Measurements from ENCODE around the gene H3-3A. TPM values are rescaled to one million over a fixed set of nuclear protein-coding genes. Genes with fewer than 3 reads are reported as not detected.

The H3-3A gene
- total RNA-seq, 3 donors from 2014 or later (not counting 1 experiment from before 2014, with no cell fraction given), result 490 to 616 (median 522) TPM

GRCh38 chr1:226094451-226094850 is 31.9 kb downstream of the H3-3A start:
- H3K27ac Mint-ChIP-seq, result no peak overlapping the region
- Histone ChIP-seq H3K27me3 (ENCODE audit: control insufficient read depth, insufficient read depth, low read length) (no peaks in the 10 kb centered on the region), H3K27ac (ENCODE audit: low read length) (no peak overlapping the region), H3K4me3 (ENCODE audit: low read length) (no peak overlapping the region), H3K36me3 (ENCODE audit: control insufficient read depth, insufficient read depth, low read length) (no peaks in the 10 kb centered on the region), H3K4me1 (ENCODE audit: control insufficient read depth, insufficient read depth, low read length) (no peaks in the 10 kb centered on the region), H3K9me3 (ENCODE audit: control insufficient read depth, insufficient read depth, low read length) (no peaks in the 10 kb centered on the region)
- TF ChIP-seq CTCF (IDR thresholded peaks at IDR 0.05), result no peak
- peaks cover 7 to 9% of the 10 kb centered on the region in 2 donors for H3K27me3 Mint-ChIP-seq (ENCODE audit: low read depth in 2 of 2)
- 89% methylated on average over 1 of the region's 1 CpG for WGBS (ENCODE audit: insufficient coverage)
- no peaks in the 10 kb centered on the region for H3K36me3 Mint-ChIP-seq
- H3K4me3 Mint-ChIP-seq, result no peak overlapping the region
- intact Hi-C loops (cut with micrococcal nuclease), result no loop called here
- no peak for DNase-seq
- no peak for ATAC-seq
- no peaks in the 10 kb centered on the region for H3K4me1 Mint-ChIP-seq
- H3K9me3 Mint-ChIP-seq, result no peaks in the 10 kb centered on the region

- no peak for ATAC-seq
These were observed 32.8 kb downstream of the H3-3A start for GRCh38 chr1:226095286-226095685.

GRCh38 chr1:226097866-226098625 is 35.5 kb downstream of the H3-3A start:
- H3K4me3 ChIP-seq (ENCODE audit: low read length), result no peak overlapping the region
- H3K4me3 Mint-ChIP-seq, result peak overlapping the region; percentile 11
- no peak for TF ChIP-seq CTCF (IDR thresholded peaks at IDR 0.05)
- no peaks in the 10 kb centered on the region for H3K36me3 ChIP-seq (ENCODE audit: control insufficient read depth, insufficient read depth, low read length)
- no peaks in the 10 kb centered on the region for H3K9me3 ChIP-seq (ENCODE audit: control insufficient read depth, insufficient read depth, low read length)
- H3K27me3 ChIP-seq (ENCODE audit: control insufficient read depth, insufficient read depth, low read length), result no peaks in the 10 kb centered on the region
- no peaks in the 10 kb centered on the region for H3K9me3 Mint-ChIP-seq
- DNase-seq (no peak), ATAC-seq (no peak)
- intact Hi-C loops (cut with micrococcal nuclease), result no loop called here
- peaks cover 9 to 14% of the 10 kb centered on the region in 2 donors for H3K4me1 Mint-ChIP-seq
- no peaks in the 10 kb centered on the region for H3K36me3 Mint-ChIP-seq
- peaks cover 6% of the 10 kb centered on the region for H3K4me1 ChIP-seq (ENCODE audit: control insufficient read depth, insufficient read depth, low read length)
- peaks cover 5 to 7% of the 10 kb centered on the region in 2 donors for H3K27me3 Mint-ChIP-seq (ENCODE audit: low read depth in 2 of 2)
- no peak overlapping the region for H3K27ac ChIP-seq (ENCODE audit: low read length)
- WGBS (ENCODE audit: insufficient coverage), result 86% methylated on average over 5 of the region's 5 CpGs
- no peak overlapping the region for H3K27ac Mint-ChIP-seq

More at GRCh38 chr1:226095286-226095685, 32.8 kb downstream of the H3-3A start:
- no peak overlapping the region for H3K27ac ChIP-seq (ENCODE audit: low read length)
- H3K36me3 Mint-ChIP-seq, result no peaks in the 10 kb centered on the region
- H3K27me3 Mint-ChIP-seq (ENCODE audit: low read depth in 2 of 2), result peaks cover 5 to 7% of the 10 kb centered on the region in 2 donors
- H3K27ac Mint-ChIP-seq, result no peak overlapping the region
- no peak overlapping the region for H3K4me3 Mint-ChIP-seq
- H3K9me3 Mint-ChIP-seq, result no peaks in the 10 kb centered on the region
- no peaks in the 10 kb centered on the region for H3K27me3 ChIP-seq (ENCODE audit: control insufficient read depth, insufficient read depth, low read length)
- H3K9me3 ChIP-seq (ENCODE audit: control insufficient read depth, insufficient read depth, low read length), result no peaks in the 10 kb centered on the region
- intact Hi-C loops (cut with micrococcal nuclease), result no loop called here
- no peaks in the 10 kb centered on the region for H3K36me3 ChIP-seq (ENCODE audit: control insufficient read depth, insufficient read depth, low read length)
- DNase-seq, result no peak
- peaks cover 0 to 5% of the 10 kb centered on the region in 2 donors for H3K4me1 Mint-ChIP-seq
- peaks cover 2% of the 10 kb centered on the region for H3K4me1 ChIP-seq (ENCODE audit: control insufficient read depth, insufficient read depth, low read length)
- no peak for TF ChIP-seq CTCF (IDR thresholded peaks at IDR 0.05)
- WGBS (ENCODE audit: insufficient coverage), result 68% methylated on average over 2 of the region's 2 CpGs
- H3K4me3 ChIP-seq (ENCODE audit: low read length), result no peak overlapping the region

Measured in natural killer cell (primary cell).